Muscle of leg (tissue), 11 donors: Measurements from ENCODE around the gene TRPM1. TPM values are rescaled to one million over a fixed set of nuclear protein-coding genes. Genes with fewer than 3 reads are reported as not detected.

Source experiments
- DNase-seq: peaks from one replicate; pipeline ENCODE4 v3.0.0; 2013
- H3K27ac ChIP-seq: one replicate; pipeline ENCODE4 v1.5.1; 2013; ENCODE audit warnings: mild to moderate bottlenecking, low read length, control low read depth
- H3K27me3 ChIP-seq: one replicate; pipeline ENCODE4 v1.6.1; 2013; ENCODE audit warnings: low read length; ENCODE audit not compliant: control insufficient read depth, insufficient read depth
- H3K36me3 ChIP-seq: one replicate; pipeline ENCODE4 v1.6.1; 2013; ENCODE audit warnings: low read length; ENCODE audit not compliant: control insufficient read depth, insufficient read depth
- H3K4me1 ChIP-seq: one replicate; pipeline ENCODE4 v1.6.1; 2013; ENCODE audit warnings: low read length; ENCODE audit not compliant: control insufficient read depth, insufficient read depth
- H3K4me3 ChIP-seq: one replicate; pipeline ENCODE4 v1.5.1; 2013; ENCODE audit warnings: low read length, control low read depth
- H3K9me3 ChIP-seq: replicated peaks from 2 replicates; pipeline ENCODE4 v1.6.1; 2013; ENCODE audit warnings: low read depth, low read length; ENCODE audit not compliant: control insufficient read depth
- WGBS: methylation state at CpG from one replicate; pipeline ENCODE4 v1.1.5; 2013; ENCODE audit warnings: missing lambda C conversion rate; ENCODE audit not compliant: insufficient coverage; 5-methylcytosine and 5-hydroxymethylcytosine counted together
- polyA plus RNA-seq, 8 donors: library from polyadenylated mRNA; unstranded; fragments of 120-200 nt; gene quantifications; one replicate each; pipeline versions ENCODE4 v1.2.1 to v1.2.3, GENCODE V29; 2013; ENCODE audit warnings: inconsistent platforms in 1 of 8, low replicate concordance in 1 of 8; ENCODE audit not compliant: insufficient read length in 8 of 8, insufficient read depth in 1 of 8
- total RNA-seq: library from RNA; stranded (reverse); fragments of 120-200 nt; gene quantifications from one replicate; pipeline ENCODE4 v1.2.4, GENCODE V29; 2013

TRPM1 gene
- total and polyA plus RNA-seq, 9 donors, result 0.08 to 0.71 (median 0.37) TPM; not detected in 6

DNA sequence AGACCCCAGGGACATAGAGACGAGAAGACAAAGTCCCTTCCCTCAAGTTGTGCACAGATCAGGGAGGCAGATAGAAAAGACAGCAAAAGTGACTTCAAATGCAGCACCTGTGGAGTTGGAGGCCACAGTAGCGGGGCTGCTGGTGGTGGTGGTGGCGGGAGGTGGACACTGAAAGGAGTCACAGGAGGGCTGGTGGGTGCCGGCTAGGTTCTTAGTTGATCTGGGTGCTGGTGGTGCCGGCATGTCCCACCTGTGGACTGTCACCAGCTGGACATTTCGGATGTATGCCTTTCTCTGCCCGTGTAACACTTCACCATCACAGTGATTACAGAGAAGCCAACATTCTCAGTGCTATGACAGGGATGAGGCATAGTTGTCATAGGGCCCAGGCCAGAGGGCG is 60.9 kb downstream of the TRPM1 start:
- Histone ChIP-seq H3K4me1 (no peaks in the 10 kb centered on the region), H3K36me3 (no peaks in the 10 kb centered on the region), H3K4me3 (no peak overlapping the region), H3K27me3 (no peaks in the 10 kb centered on the region), H3K27ac (no peak overlapping the region), H3K9me3 (no peaks in the 10 kb centered on the region)
- WGBS, result 96% methylated on average over 4 of the region's 8 CpGs
- DNase-seq, result no peak

DNA sequence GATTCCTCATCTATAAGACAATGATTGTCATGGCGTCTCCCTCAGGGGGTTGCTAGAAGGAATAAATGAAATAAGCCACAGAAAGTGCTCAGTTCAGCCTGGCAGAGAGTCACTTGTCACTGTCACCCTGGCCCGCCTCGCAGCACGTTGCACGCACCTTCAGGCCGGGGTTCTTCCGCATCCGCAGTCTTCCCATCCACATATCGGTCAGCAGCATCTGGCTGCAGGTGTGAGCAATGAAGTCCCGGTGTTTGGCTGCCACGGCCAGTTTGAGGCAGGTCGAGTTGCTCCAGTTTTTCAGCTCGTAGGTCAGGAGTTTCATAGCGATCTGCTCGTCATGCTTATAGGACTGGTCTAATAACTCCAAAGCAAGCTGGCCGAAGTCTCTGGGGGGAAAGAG is 61.6 kb downstream of the TRPM1 start:
- H3K4me1 ChIP-seq, result no peaks in the 10 kb centered on the region
- H3K27me3 ChIP-seq, result no peaks in the 10 kb centered on the region
- DNase-seq, result no peak
- H3K27ac ChIP-seq, result no peak overlapping the region
- WGBS, result 93% methylated on average over 15 of the region's 16 CpGs
- H3K36me3 ChIP-seq, result no peaks in the 10 kb centered on the region
- H3K4me3 ChIP-seq, result no peak overlapping the region
- no peaks in the 10 kb centered on the region for H3K9me3 ChIP-seq

DNA sequence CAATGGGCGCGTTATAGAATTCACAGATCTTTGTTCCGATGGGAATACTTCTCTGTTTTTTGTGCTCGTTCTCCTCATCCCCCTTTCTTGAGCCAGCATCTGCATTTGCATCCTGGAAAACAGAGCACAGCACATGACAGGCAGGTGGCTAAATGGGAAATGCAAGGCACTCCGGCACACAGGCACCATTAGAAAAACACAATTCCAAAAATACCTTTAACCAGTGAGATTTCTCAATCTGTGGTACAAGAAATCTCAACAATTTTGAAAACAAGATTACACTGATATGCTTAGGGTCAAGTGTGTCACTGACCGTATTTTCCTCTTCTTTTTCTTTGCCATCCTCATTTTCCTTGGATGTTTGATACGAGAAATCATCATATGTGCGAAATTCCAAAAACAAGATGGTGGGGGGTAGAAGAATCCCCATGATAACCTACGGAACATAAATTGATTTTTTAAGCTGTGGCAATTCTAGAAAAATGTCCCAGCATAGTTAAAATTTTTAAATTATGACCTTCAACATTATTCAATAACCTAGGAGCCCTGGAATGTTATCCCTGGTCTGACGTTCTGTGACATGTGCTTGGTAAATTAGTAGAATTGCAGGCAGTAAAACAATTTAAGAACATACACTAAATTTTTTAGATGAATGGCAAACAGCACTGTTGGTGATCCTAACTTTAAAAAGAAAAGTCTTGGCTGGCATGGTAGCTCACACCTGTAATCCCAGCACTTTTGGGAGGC is 63.6 kb downstream of the TRPM1 start:
- 76% methylated on average over 4 of the region's 10 CpGs for WGBS
- DNase-seq, result no peak

DNA sequence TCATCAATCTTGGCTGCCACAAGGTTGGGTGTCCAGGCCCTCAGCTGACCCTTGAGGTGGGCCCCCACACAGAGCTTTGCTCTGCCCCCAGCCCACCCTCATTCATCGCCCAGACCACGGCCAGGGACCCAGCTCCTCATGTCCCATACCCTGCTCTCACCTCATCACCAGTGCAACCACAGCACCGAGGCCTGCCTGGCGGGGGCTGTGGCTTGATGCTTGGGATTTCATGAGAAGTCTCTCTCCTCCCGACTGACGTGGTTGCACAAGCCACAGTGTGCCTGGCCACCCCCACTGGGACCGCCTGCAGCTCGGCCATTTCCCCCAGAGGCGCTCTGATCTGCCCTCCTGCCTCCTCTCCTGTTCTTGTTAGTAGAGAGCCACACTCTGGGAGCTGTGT is 64.7 kb downstream of the TRPM1 start:
- H3K4me3 ChIP-seq, result no peak overlapping the region
- no peaks in the 10 kb centered on the region for H3K36me3 ChIP-seq
- H3K27ac ChIP-seq, result no peak overlapping the region
- no peak for DNase-seq
- no peaks in the 10 kb centered on the region for H3K9me3 ChIP-seq
- H3K27me3 ChIP-seq, result no peaks in the 10 kb centered on the region
- H3K4me1 ChIP-seq, result no peaks in the 10 kb centered on the region
- WGBS, result 82% methylated on average over 7 of the region's 9 CpGs

More for the DNA sequence above, 63.6 kb downstream of the TRPM1 start:
- Histone ChIP-seq H3K4me1 (no peaks in the 10 kb centered on the region), H3K4me3 (no peak overlapping the region), H3K27ac (no peak overlapping the region), H3K27me3 (no peaks in the 10 kb centered on the region), H3K9me3 (no peaks in the 10 kb centered on the region), H3K36me3 (no peaks in the 10 kb centered on the region)

DNA sequence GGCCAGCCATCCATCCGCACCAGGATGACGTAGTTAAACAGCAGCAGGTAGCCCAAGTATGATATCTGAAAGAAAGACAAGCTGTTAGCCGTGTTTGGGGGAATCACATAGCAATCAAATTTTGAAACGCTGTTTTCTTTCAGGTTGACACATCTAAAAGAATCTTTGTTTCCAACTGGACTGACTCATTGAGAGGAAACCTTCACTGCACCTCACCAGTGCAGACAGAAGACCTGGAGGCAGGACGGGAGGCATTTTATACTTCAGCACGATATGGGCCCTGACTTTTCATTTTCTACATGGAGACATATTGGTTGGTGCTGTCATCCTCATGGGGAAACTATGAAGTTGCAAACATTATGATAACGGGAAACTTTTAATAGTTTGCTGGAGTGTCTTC is 65.9 kb downstream of the TRPM1 start:
- no peak for DNase-seq
- Histone ChIP-seq H3K4me1 (no peaks in the 10 kb centered on the region), H3K27ac (no peak overlapping the region), H3K36me3 (no peaks in the 10 kb centered on the region), H3K27me3 (no peaks in the 10 kb centered on the region), H3K4me3 (no peak overlapping the region), H3K9me3 (no peaks in the 10 kb centered on the region)
- WGBS, result 94% methylated on average over 3 of the region's 7 CpGs

DNA sequence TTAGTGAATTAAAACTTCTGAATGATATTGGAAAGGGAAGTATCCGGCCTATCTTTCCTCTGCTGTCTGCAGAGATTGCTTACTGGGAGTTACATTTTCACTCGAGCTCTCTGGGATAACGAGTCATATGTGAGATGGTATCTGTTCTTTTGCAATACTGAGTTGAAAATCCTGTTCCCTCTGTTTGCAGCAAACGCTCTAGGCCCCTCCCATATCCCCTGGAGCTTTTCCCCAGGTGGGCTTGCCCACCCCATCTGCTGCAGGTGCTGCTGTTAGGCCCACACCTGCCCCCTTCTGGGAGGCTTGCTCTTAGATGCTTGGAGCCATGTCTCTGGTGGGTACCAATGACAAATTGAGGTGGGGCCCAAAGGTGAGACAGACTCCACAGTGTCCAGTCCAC is 67.4 kb downstream of the TRPM1 start:
- Histone ChIP-seq H3K9me3 (no peaks in the 10 kb centered on the region), H3K27ac (no peak overlapping the region), H3K4me1 (no peaks in the 10 kb centered on the region), H3K36me3 (no peaks in the 10 kb centered on the region), H3K27me3 (no peaks in the 10 kb centered on the region), H3K4me3 (no peak overlapping the region)
- DNase-seq, result no peak
- 86% methylated on average over 1 of the region's 4 CpGs for WGBS

DNA sequence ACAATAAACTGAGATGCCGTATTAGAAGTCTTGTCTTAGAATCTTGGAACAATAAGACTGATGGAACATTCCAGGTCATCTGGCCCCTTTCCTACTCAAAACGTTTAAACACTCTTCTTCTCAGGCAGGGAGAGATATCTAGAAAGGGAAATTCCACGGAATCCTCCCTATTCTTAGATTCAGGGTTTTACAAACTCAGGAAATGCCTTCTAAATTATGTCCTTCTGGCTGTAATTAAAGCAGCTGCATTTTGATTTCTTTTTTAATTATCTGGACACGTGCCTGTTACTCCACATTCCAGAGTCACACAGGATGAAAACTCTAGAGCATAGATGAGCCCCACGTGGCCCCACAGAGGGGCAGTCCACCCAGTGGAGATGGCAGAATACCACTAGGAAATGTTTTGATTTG is 68.6 kb downstream of the TRPM1 start:
- H3K27me3 ChIP-seq, result no peaks in the 10 kb centered on the region
- peak; percentile 45 for DNase-seq
- H3K4me1 ChIP-seq, result no peaks in the 10 kb centered on the region
- 40% methylated on average over 1 of the region's 5 CpGs for WGBS
- H3K4me3 ChIP-seq, result no peak overlapping the region
- H3K9me3 ChIP-seq, result no peaks in the 10 kb centered on the region
- no peak overlapping the region for H3K27ac ChIP-seq
- no peaks in the 10 kb centered on the region for H3K36me3 ChIP-seq

DNA sequence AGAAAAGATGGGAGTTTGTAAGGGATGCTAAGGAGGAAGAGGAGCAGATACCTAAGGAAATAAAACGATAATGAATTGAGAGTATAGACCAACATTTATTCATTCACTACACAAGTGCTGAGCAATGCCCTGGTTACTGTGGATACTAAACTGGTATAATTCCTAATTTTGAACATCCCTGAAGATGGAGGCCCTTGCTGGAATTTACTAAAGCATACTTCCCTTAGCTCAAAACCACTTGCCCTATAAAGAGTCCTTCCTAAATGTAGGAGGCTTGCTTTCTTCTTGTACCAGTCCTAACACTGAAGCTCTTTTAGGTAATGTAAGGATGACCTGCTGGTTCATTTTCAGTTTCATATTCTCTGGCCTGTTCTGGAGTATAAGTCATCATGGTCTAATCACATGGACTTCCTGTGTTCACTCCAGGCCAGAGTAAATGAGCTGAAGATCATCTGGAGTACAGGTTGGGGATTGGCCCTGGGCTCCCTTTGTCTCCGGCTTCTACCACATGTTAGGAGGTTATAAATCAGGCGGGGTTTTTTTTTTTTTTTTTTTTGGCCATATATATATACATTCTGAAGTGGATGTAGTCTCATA is 70.0 kb downstream of the TRPM1 start:
- WGBS, result no CpG with 5 or more reads among the region's 3 CpGs
- no peak overlapping the region for H3K27ac ChIP-seq
- DNase-seq, result no peak

DNA sequence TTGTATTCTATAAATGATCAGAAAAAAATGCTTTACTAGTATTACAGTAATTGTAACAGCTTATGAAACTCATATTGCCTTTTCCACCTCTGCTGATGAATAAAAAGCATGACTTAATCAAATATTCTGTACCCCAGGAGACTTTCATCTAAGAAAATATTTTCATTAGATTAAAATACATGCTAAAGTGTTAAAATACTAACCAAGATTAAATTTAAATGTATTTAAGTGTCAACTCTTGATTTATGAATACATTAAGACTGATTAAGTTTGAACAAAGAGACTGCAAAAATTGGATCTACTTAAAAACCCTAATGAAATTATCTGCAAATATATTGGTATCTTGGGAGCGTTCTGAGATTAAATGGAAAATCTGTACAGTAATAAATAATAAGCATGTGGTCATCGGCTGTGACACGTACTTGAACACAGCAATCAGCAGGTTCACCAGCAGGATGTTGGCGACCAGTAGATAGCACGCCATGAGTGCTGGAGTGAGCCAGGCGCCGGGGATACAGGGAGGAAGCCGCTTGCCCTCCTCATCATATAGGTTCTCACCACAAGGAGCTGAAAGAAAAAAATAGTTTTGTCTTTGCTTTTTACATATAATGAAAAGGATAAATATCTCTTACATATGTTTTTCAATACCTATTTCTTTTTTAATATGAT is 73.5 kb downstream of the TRPM1 start:
- Histone ChIP-seq H3K27me3 (no peaks in the 10 kb centered on the region), H3K4me3 (no peak overlapping the region), H3K36me3 (no peaks in the 10 kb centered on the region), H3K27ac (no peak overlapping the region), H3K4me1 (no peaks in the 10 kb centered on the region), H3K9me3 (no peaks in the 10 kb centered on the region)
- WGBS, result 62% methylated on average over 6 of the region's 8 CpGs
- DNase-seq, result no peak

More for the DNA sequence above, 70.0 kb downstream of the TRPM1 start:
- no peaks in the 10 kb centered on the region for H3K9me3 ChIP-seq
- H3K4me1 ChIP-seq, result no peaks in the 10 kb centered on the region
- no peaks in the 10 kb centered on the region for H3K36me3 ChIP-seq
- H3K27me3 ChIP-seq, result no peaks in the 10 kb centered on the region
- H3K4me3 ChIP-seq, result no peak overlapping the region

DNA sequence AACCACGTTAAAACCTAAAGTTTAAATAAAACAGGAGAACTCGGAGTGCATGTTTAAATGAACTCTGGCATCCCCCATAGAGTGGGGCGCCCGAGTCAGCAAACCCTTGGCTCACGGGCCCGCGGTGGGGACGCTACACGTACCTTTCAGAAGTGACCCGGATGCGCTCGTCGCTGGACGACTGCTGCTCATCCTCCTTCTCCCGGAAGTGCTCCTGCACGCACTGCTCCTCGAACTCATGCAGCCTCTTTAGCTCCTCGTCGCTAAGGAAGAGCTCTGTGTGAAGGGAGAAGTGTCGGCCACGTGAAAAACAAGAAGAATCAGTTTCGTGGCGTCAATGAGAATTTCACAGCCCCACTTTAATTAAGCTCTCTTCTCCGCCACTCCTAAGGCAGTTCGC is 75.5 kb downstream of the TRPM1 start:
- Histone ChIP-seq H3K4me1 (no peaks in the 10 kb centered on the region), H3K27me3 (no peaks in the 10 kb centered on the region), H3K36me3 (no peaks in the 10 kb centered on the region), H3K9me3 (no peaks in the 10 kb centered on the region), H3K27ac (no peak overlapping the region), H3K4me3 (no peak overlapping the region)
- DNase-seq, result no peak
- 91% methylated on average over 25 of the region's 25 CpGs for WGBS
